IMR-90 (cell line): ENCODE measurements around the gene SH3RF3. TPM values are rescaled to one million over a fixed set of nuclear protein-coding genes. Genes with fewer than 3 reads are reported as not detected.

Source experiments
- ATAC-seq: fragments of 200-7000 bp; cut with Tn5 transposase; 2 replicates; pipeline ENCODE4 v1.9.1; 2020; ENCODE audit warnings: low read depth, mild to moderate bottlenecking, moderate library complexity
- BruUV-seq: library from RNA; stranded (reverse); fragments of 400-500 nt; replicated peaks from 2 replicates; lab custom pipeline; 2021; lab: Mats Ljungman, UMichigan
- CTCF ChIA-PET: fragments of 300-600 bp; formaldehyde crosslinking; extraction: SDS; loops from one replicate; lab custom pipeline; 2021; ENCODE audit warnings: antibody characterized with exemption; lab: Yijun Ruan, JAX
- POLR2A ChIA-PET: fragments of 300-600 bp; sonication (Branson Sonifier 250); formaldehyde crosslinking; loops from one replicate; lab custom pipeline; 2022; ENCODE audit warnings: antibody characterized with exemption; ENCODE audit not compliant: unreplicated experiment; lab: Charles Lee
- DNase-seq: peaks from one replicate; pipeline ENCODE4 v3.0.0; 2013
- H2AFZ ChIP-seq: replicated peaks from 2 replicates; pipeline ENCODE3; 2013; ENCODE audit warnings: low read length, mild to moderate bottlenecking; ENCODE audit not compliant: poor library complexity
- H2AK5ac ChIP-seq: 2 replicates; pipeline ENCODE4 v1.6.1; 2013; ENCODE audit warnings: low read depth, low read length, inconsistent platforms
- H2AK9ac ChIP-seq: replicated peaks from 2 replicates; pipeline ENCODE3; 2013; ENCODE audit warnings: mild to moderate bottlenecking, low read depth, low read length, moderate library complexity; ENCODE audit not compliant: poor library complexity
- H2BK120ac ChIP-seq: 2 replicates; pipeline ENCODE4 v1.6.1; 2013; ENCODE audit warnings: low read depth, low read length, inconsistent platforms
- H2BK15ac ChIP-seq: 3 replicates; pipeline ENCODE4 v1.6.1; 2013; ENCODE audit warnings: low read depth, low read length, inconsistent platforms
- H2BK20ac ChIP-seq: 2 replicates; pipeline ENCODE4 v1.6.1; 2013; ENCODE audit warnings: low read depth, mild to moderate bottlenecking, inconsistent platforms, low read length, moderate library complexity
- H2BK5ac ChIP-seq: 2 replicates; pipeline ENCODE4 v1.6.1; 2013; ENCODE audit warnings: mild to moderate bottlenecking, low read depth, low read length, inconsistent platforms; ENCODE audit not compliant: poor library complexity, severe bottlenecking
- H3K14ac ChIP-seq: replicated peaks from 2 replicates; pipeline ENCODE4 v1.6.1; 2013; ENCODE audit warnings: low read depth, low read length, inconsistent platforms
- H3K18ac ChIP-seq: 2 replicates; pipeline ENCODE4 v1.6.1; 2013; ENCODE audit warnings: low read depth, low read length, control low read depth
- H3K23ac ChIP-seq: 2 replicates; pipeline ENCODE4 v1.6.1; 2013; ENCODE audit warnings: low read depth, low read length, inconsistent platforms
- H3K27ac ChIP-seq: 2 replicates; pipeline ENCODE4 v1.5.1; 2013; ENCODE audit warnings: mild to moderate bottlenecking, control low read depth, low read length; ENCODE audit not compliant: insufficient read depth
- H3K27me3 ChIP-seq: 2 replicates; pipeline ENCODE4 v1.6.1; 2013; ENCODE audit warnings: low read length; ENCODE audit not compliant: control insufficient read depth, insufficient read depth
- H3K36me3 ChIP-seq: 2 replicates; pipeline ENCODE4 v1.6.1; 2013; ENCODE audit warnings: low read length, mixed read lengths; ENCODE audit not compliant: control insufficient read depth, insufficient read depth
- H3K4ac ChIP-seq: 2 replicates; pipeline ENCODE4 v1.6.1; 2013; ENCODE audit warnings: low read depth, low read length, inconsistent platforms
- H3K4me1 ChIP-seq: 2 replicates; pipeline ENCODE4 v1.6.1; 2013; ENCODE audit warnings: low read length, mixed read lengths; ENCODE audit not compliant: control insufficient read depth, insufficient read depth
- H3K4me2 ChIP-seq: 2 replicates; pipeline ENCODE4 v1.6.1; 2013; ENCODE audit warnings: low read depth, mild to moderate bottlenecking, control low read depth, low read length, moderate library complexity
- H3K4me3 ChIP-seq: 2 replicates; pipeline ENCODE4 v1.5.1; 2013; ENCODE audit warnings: low read depth, mild to moderate bottlenecking, control low read depth, low read length, moderate library complexity; ENCODE audit not compliant: insufficient read depth
- H3K56ac ChIP-seq: 2 replicates; pipeline ENCODE4 v1.6.1; 2013; ENCODE audit warnings: low read length, inconsistent platforms; ENCODE audit not compliant: insufficient read depth; ENCODE audit errors: extremely low read depth
- H3K79me1 ChIP-seq, 2 experiments: 2 replicates each; pipeline ENCODE4 v1.6.1; 2013; ENCODE audit warnings: low read length in 2 of 2, inconsistent platforms in 1 of 2, low read depth in 1 of 2
- H3K9ac ChIP-seq: 2 replicates; pipeline ENCODE4 v1.6.1; 2013; ENCODE audit warnings: low read depth, low read length, control low read depth
- H3K9me1 ChIP-seq: 2 replicates; pipeline ENCODE4 v1.6.1; 2013; ENCODE audit warnings: low read length, inconsistent platforms; ENCODE audit not compliant: insufficient read depth
- H3K9me3 ChIP-seq: 2 replicates; pipeline ENCODE4 v1.6.1; 2013; ENCODE audit warnings: low read length; ENCODE audit not compliant: control insufficient read depth, insufficient read depth
- H4K20me1 ChIP-seq: 2 replicates; pipeline ENCODE4 v1.6.1; 2013; ENCODE audit warnings: low read length, inconsistent platforms; ENCODE audit not compliant: insufficient read depth
- H4K5ac ChIP-seq: 2 replicates; pipeline ENCODE4 v1.6.1; 2013; ENCODE audit warnings: mild to moderate bottlenecking, low read depth, low read length, control low read depth
- H4K8ac ChIP-seq, 2 experiments: 2 replicates each; pipeline ENCODE4 v1.6.1; 2013; ENCODE audit warnings: low read depth in 2 of 2, low read length in 2 of 2, control low read depth in 1 of 2, inconsistent platforms in 1 of 2
- H4K91ac ChIP-seq: 2 replicates; pipeline ENCODE4 v1.6.1; 2013; ENCODE audit warnings: low read depth, low read length, inconsistent platforms; ENCODE audit not compliant: insufficient read depth
- ELK1 ChIP-seq: fragments of 150-350 bp; IDR thresholded peaks from 2 replicates; pipeline ENCODE4 v1.6.1; 2016; ENCODE audit warnings: low read depth, mild to moderate bottlenecking, low read length, moderate library complexity, borderline replicate concordance
- FOS ChIP-seq: fragments of 150-350 bp; IDR thresholded peaks from 2 replicates; pipeline ENCODE4 v1.6.1; 2016; ENCODE audit warnings: low read depth, low read length
- WGBS, 2 experiments: methylation state at CpG; one replicate each; pipeline versions ENCODE4 v1.1.5 to v1.1.7; 2013; ENCODE audit warnings: missing lambda C conversion rate in 2 of 2; ENCODE audit not compliant: insufficient read length in 1 of 2; ENCODE audit errors: extremely low coverage in 2 of 2; 5-methylcytosine and 5-hydroxymethylcytosine counted together
- dilution Hi-C: fragments of 300-500 bp; cut with HindIII; formaldehyde crosslinking; loops from one replicate; pipeline ENCODE4 v1.14.3; 2018; ENCODE audit warnings: low sequenced_read_pairs; ENCODE audit not compliant: unreplicated experiment
- in situ Hi-C: fragments of 300-500 bp; cut with MboI; formaldehyde crosslinking; loops from 3 replicates; pipeline ENCODE4 v1.14.3; 2019; ENCODE audit warnings: low sequenced_read_pairs, inconsistent platforms, mixed read lengths
- intact Hi-C: fragments of 100-400 bp; cut with micrococcal nuclease; formaldehyde crosslinking; loops from 2 replicates; pipeline ENCODE4 v1.10.0; 2022
- polyA plus RNA-seq, 3 experiments: library from polyadenylated mRNA; depleted of rRNA; stranded (reverse); fragments of >200 nt; gene quantifications; 2 replicates each; pipeline ENCODE4 v1.2.3, GENCODE V29; 2012; ENCODE audit warnings: low replicate concordance in 1 of 3
- total RNA-seq: library from RNA; depleted of rRNA; stranded (reverse); fragments of >200 nt; gene quantifications from 2 replicates; pipeline ENCODE4 v1.2.3, GENCODE V29; 2012

SH3RF3 gene
- total and polyA plus RNA-seq, 2 of the 4 experiments (the other 2 are of a cell fraction), result 3.4 to 5.3 TPM

- BruUV-seq, result no TSS peak
- H3K9me1 ChIP-seq, result peaks cover 34% of the 10 kb centered on the region
- no peak overlapping the region for H3K4me3 ChIP-seq
- intact Hi-C loops (no loop called here), dilution Hi-C loops (no loop called here), in situ Hi-C loops (no loop called here)
- H3K4me2 ChIP-seq, result no peak overlapping the region
- H4K8ac ChIP-seq, result no peak overlapping the region
- no peak overlapping the region for H2AK9ac ChIP-seq
- ATAC-seq, result no peak
- TF ChIP-seq FOS (no peak), ELK1 (no peak)
- H4K5ac ChIP-seq, result no peak overlapping the region
- no peak overlapping the region for H3K27ac ChIP-seq
- peaks cover 82% of the 10 kb centered on the region for H4K20me1 ChIP-seq
- no peak overlapping the region for H3K56ac ChIP-seq
- H3K18ac ChIP-seq, result no peak overlapping the region
- H3K27me3 ChIP-seq, result no peaks in the 10 kb centered on the region
- peaks cover 60 to 98% of the 10 kb centered on the region in 2 experiments for H3K79me1 ChIP-seq
- WGBS, 2 experiments, result 97% methylated on average over 5 of the region's 6 CpGs; no CpG with 5 or more reads in 1 of the 2 experiments
- H3K9me3 ChIP-seq, result no peaks in the 10 kb centered on the region
- H3K4me1 ChIP-seq, result peaks cover 8% of the 10 kb centered on the region
- no peak for DNase-seq
- H3K4ac ChIP-seq, result no peak overlapping the region
- H3K14ac ChIP-seq, result no peak overlapping the region; the same call in 1 of the 2 replicates
- H3K9ac ChIP-seq, result no peak overlapping the region
- H2BK5ac ChIP-seq, result no peak overlapping the region
- H2AK5ac ChIP-seq, result no peak overlapping the region
- H3K23ac ChIP-seq, result no peak overlapping the region
- H2BK20ac ChIP-seq, result no peak overlapping the region
- H2BK15ac ChIP-seq, result no peak overlapping the region
- ChIA-PET CTCF (interaction anchor here (0.6 kb wide), 1 partner anchor 133 kb away, joined by 3 read pairs; no protein-coding TSS in a partner anchor), POLR2A (no interaction called here)
- H2AFZ ChIP-seq, result no peak overlapping the region
- no peak overlapping the region for H4K91ac ChIP-seq
- H3K36me3 ChIP-seq, result no peaks in the 10 kb centered on the region
- no peak overlapping the region for H2BK120ac ChIP-seq
These were observed 173.3 kb downstream of the SH3RF3 start for GRCh38 chr2:109302319-109302718.
